SW480 (cell line): ENCODE measurements around the gene NFATC1.

ENCODE experiments used
- DNase-seq: peaks from one replicate; pipeline ENCODE4 v3.0.0-alpha.2; 2016; ENCODE audit warnings: low spot score

Gene NFATC1

DNA sequence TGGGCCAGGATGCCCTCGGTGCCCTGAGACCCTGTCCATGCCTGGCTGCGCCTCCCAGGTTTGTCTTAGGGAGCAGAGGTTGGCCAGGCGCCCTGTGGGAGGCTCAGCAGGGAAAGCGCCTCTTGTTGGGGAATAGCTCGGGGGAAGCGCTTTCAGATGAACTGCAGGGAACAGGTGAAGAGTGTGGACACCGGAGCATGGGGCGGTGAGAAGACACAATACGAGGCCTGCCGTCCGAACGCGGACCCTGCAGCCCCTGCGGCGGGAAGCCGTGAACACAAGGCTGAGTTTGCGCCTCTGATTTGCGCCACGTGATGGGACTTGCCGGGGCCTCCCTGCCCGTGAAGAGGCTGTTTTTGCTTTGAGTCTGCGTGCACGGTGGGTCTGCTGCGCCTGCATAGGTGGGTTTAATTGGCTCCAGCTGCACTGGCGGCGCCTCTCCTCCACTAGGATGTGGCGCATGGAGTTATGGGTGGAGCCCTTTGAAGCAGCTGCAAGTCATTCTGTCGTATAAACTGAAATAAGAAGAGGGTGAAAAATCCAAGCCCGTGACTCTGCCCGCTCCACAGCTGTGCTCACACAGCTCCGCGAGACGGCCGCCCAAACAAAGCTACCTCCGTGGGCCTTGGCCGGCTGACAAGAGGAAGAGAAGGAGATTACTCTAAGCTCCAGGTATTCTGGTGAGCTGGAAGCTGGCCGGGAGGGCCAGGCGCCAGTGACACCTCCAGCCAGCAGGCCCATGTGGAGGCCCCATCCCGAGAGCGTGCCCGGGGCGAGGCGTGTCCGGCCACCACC lies 180.4 kb downstream of the NFATC1 start:
- DNase-seq, result no peak

DNA sequence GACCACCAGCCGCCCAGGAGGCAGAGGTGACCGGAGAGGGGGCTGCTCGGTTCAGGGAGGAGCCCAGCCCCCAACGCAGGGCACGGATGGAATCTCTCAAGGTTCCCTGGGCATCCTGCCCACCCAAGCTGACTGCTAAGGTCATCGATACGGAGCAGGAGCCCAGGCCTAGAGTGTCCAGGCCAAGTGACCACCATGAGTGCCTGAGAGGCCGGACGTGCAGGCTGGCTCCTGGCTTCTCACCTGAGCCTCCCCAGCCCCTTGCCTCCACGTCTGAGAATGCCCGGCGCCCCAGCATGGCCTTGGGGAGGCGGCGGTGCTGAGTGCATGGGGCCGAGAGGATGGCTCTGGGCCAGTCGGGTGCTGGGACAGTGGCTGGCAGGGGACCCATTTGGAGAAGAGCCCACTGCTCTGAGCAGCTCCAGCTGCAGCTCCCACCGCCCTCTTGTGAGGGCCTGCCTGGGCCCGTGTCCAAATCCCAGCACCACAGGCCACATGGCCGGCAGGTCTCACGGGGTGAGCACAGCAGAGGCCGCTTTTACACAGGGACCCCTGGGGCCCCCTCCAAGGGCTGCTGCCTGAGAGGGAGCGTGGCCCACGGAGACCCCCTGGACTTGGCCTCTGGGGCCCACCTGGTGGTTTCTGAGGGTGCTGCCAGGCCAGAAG lies 181.1 kb downstream of the NFATC1 start:
- no peak for DNase-seq

DNA sequence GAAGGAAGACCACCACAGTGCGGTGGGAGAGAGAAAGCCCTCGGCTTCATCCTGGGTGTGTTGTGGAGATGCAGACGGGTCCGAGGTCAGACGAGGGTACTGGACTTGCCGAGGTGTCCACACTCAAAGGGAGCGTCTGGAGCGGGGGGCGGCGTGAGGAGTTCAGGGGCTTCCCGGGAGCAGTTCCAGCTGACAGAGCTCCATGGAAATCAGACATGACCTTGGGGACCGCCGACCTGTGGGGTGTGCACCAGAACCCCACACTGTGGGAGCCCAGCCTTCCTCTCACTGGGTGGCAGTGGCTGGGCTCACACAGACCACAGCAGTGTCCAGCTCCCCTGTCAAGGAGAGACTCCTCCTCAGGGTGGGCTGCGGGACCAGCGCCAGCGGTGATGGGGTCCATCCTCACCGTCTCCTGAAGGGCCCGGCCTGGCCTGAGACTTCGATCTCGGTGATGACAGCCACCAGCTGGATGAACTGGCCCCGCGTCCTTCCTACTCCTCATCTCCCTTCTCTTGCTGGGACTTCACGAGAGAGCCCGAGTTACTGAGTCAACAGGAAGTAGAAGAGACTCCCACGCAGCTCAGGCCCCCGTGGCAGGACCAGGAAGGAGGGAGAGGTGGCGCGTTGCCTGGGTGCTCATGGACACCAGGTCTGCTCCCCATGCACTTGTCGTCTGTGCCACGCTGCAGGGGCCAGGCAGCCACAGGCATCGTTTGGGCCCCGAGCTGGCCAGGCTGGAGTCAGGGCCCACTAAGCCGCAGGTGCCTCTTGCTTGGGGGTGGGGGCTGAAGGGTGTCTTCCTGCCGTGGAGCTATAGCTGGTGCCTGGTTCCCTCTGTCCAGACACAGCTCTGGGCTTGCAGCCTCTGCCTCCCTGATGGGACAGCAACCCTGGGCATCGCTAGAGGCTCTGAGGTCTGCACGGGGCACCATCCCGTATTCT lies 182.0 kb downstream of the NFATC1 start:
- DNase-seq, result no peak

GRCh38 chr18:79578396-79579260 lies 182.9 kb downstream of the NFATC1 start:
- DNase-seq, result no peak
